HG02973 (cell line): ENCODE measurements around the gene TMEM132E.
"Not testable (repeated sequence)": the region's sequence is repeated elsewhere in the genome, so short reads cannot be mapped to it uniquely, and the experiment has no call there.

ENCODE experiments used
- ATAC-seq: cut with Tn5 transposase; IDR thresholded peaks from one replicate; pipeline ENCODE4 v1.9.1; 2021; ENCODE audit warnings: moderate library complexity; ENCODE audit not compliant: unreplicated experiment

The TMEM132E gene, protein sequence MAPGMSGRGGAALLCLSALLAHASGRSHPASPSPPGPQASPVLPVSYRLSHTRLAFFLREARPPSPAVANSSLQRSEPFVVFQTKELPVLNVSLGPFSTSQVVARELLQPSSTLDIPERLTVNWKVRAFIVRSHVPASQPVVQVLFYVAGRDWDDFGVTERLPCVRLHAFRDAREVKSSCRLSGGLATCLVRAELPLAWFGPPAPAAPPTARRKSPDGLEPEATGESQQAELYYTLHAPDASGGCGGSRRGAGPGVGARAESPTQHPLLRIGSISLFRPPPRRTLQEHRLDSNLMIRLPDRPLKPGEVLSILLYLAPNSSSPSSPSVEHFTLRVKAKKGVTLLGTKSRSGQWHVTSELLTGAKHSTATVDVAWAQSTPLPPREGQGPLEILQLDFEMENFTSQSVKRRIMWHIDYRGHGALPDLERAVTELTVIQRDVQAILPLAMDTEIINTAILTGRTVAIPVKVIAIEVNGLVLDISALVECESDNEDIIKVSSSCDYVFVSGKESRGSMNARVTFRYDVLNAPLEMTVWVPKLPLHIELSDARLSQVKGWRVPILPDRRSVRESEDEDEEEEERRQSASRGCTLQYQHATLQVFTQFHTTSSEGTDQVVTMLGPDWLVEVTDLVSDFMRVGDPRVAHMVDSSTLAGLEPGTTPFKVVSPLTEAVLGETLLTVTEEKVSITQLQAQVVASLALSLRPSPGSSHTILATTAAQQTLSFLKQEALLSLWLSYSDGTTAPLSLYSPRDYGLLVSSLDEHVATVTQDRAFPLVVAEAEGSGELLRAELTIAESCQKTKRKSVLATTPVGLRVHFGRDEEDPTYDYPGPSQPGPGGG (N-terminal part only)

DNA sequence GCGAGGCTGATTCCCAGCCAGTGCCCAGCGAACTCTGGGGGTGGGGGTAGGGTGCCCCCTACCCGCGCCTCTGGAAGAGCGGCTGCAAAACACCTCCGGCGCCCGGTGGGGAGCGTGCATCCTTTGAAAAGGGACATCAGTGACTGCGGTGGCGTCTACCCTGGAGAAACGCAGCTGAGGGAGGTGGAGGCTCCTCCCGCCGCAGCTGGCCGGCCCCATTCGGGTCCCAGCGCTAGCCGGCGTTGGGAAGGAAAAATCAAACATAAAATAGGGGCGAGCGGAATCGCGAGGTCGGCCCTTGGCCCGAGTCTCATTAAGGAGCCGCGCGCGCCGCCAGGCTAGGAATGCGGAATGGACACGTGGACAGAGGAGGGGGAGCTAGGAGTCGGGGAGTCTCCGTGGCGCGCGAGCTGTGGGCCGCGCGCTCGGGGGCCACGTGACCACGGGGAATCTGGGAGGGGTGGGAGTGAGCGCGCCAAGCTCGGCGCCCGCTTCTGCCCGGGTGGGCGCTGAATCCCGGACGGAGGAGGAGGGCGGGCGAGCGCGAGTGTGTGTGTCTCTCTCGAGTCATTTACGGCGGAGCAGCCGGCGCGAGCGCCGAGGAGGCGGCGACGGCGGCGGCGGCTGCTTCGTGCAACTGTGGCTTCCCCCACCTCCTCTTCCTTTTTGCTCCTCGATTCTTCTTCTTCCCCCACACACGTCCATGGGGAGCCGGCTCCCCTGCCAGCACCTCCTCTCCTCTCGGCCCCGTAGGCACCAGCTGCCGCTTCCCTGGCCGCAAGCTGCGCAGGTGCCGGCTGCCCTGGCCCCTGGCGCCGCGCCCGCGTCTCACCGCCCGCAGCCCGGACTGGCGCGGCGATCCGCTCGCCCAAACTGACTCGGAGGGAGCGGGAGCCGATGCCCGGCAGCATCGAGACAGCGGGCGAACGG, at the start of gene TMEM132E:
TMEM132E (plus strand) TSS at position 566 of the 930 bp plus-strand sequence. CDS start 1,495 bp downstream, outside the sequence.
- ATAC-seq: no peak

DNA sequence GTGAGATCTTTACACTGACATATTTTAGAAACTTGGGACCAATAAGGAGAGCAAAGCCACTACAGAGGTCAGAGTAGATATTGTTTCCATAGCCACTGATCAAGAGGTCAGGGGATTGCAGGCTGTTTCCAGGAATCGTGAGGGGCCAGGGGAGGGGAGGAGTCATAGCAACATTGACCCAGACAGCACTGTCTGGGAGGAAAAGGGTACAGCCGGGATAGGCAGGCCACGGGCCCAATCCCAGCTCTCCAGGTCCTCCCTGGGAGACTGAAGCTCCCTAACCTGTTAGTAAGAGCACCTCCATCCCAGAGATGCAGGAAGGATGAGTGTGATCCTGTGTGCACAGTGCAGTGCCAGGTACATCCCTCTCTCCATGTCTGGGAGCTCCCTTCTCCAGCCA, 48.5 kb upstream of the TMEM132E start:
- ATAC-seq: no peak

DNA sequence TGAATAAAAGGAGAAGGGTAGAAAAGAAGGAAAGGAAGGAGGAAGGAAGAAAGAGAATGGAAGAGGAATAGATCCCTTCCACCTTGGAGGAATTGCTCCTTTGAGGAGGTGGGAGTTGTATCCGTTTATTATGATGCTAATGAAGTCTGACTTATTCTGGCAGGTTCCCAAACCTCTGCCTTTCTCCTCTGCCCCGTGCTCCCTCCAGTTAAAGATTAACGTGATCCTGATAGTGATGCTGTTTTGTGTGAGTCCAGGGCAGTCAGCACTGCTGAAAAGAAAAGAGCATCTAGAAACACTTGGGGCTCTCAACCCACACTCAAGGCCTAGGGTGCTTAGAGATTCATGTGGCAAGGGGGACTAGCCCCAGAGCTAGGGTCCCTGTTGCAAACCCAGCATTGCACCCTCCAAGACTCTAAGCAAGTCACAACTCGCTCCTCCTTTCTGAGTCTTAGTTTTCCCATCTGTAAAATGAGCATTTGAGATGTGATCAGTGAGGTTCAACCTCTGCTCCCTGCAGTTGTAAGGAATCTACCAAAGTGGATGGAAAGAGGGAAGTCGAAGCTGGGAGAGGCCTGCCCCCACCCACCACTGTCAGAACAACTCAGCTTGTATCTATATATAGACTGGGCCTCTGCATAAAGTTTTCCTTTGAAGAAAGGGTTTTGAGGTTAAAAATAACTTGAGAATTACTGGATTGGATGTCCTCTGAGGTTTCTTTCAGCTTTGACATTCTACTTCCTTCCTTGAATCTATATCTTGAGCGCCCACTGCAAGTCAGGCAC, 46.9 kb upstream of the TMEM132E start:
- ATAC-seq: no peak

DNA sequence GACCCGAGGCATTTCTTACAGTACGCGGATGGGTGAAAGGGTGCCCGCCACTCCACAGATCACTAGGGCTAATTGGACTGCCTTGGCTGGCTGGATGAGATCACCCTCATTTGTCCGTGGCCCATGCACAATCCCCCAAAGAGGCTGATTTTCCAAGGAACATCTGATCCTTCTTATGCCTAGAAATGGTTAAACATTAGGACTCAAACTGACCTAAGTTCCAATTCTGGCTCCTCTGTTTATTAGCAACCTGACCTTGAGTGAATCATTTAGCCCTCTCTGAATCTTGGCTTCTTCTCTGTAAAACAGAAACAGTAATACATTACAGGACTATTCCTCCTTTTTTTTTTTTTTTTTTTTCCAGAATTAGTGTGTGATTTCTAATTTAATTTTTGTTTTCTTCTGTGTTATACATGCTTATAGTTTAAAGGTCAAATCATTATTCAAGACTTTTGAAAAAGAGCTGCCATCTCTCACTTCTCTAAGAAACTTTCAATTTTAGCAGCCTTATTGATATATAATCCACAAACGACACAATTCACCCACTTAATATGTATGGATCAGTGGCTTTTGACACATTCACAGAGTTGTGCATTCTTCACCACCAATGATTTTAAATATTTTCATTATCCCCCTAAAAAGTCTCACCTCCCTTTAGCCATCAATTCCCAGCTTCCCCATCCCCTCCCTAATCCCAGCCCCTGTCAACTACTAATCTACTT, 45.4 kb upstream of the TMEM132E start:
- no peak for ATAC-seq

DNA sequence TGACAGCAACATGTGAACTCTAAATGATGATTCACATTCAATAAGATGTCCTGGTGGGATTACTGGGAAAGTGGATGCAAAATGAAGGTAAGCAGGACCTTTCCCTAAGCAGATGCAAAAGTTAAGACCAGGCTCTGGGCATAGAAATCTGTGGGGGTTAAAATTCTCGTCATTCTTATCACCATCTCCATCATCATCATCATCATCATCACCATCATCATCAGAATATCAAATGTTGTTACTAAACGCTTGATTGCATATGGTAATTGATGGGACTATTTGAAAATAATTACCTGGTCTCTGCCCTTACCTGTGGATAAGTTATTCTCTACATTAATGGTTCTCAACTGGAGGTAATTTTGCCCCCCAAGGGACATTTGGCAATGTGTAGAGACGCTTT, 41.9 kb upstream of the TMEM132E start:
- no peak for ATAC-seq

DNA sequence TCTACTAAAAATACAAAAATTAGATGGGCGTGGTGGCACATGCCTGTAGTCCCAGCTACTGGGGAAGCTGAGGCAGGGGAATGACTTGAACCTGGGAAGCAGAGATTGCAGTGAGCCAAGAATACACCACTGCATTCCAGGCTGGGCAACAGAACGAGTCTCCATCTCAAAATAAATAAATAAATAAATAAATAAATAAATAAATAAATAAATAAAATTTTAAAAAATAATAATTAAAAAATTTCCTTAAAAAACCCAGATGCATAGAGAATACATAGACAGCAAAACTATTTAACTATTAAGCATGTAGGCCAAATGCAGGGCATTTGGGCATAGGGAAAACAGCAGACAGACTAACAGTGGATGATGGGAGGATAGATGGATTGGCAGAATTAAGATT, 40.8 kb upstream of the TMEM132E start:
- not testable (repeated sequence) for ATAC-seq

DNA sequence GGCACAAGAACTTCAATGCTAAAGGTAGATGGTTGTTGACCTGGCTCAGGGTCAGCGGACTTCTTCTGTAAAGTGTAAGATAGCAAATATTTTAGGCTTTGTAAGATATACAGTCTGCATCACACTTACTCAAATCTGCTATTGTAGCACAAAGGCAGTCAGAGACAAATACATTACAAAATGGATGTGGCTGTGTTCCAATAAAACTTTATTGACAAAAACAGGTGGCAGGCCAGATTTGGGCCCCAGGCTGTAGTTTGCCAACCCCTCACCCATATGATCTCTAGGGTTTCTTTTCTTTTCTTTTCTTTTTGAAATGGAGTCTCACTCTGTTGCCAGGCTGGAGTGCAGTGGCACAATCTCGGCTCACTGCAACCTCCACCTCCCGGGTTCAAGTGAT, 39.5 kb upstream of the TMEM132E start:
- ATAC-seq: no peak

DNA sequence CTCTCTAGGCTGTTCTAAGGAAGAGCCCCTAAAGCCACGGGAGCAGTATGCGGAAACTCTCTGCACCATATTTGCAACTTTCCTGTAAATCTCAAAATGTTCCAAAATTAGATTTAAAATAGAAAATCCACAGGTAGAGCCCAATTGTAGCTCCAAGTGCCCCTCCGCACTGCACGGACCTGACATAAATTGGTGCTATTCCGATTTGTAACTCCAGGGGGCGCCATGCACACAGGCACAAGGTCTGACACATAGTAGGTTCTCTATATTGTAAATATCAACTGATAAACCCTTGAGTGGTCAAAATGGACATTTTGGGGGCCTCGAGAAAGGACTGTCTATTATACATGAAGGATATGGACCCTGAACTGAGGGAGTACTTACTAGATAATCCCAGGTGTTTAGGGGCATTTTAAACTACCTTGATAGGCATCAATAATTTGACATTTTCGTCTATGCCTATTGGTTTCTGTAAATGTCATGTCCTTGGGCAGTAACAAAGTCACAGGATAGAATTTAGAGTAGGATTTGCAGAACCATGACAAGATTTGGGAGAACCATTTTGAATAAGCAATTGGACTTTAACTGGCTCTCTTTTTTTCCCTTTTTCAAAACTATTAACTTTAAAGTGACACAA, 36.6 kb upstream of the TMEM132E start:
- ATAC-seq: no peak

DNA sequence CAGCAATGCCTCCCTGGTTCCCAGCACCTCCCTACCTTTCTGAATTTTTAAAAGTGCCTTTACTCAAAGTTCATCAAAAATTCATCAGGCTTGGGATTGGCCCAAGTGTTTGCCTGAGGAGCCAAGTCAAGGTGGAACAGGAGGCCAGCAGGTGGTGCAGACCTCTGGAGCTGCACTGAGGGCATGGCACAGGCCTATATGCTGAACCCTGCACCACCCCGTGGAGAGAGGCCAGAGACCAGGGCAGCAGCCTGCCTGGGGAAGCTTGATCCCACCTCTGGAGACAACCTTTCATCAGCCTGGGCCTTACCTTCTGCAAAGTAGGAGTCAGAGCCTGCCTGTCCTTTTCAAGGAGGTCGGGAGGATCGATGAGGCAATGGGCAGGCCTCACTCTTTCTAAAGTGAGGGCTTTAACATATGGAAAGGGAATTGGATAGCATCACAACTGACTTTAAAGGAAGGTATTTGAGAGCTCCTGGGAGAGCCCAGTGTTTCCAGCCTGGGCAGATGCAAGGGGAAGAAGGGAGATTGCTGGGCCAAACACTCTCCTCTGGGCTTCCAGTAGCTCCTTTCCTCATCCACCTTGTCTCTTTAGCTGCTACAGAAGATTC, 31.8 kb upstream of the TMEM132E start:
- ATAC-seq: no peak

DNA sequence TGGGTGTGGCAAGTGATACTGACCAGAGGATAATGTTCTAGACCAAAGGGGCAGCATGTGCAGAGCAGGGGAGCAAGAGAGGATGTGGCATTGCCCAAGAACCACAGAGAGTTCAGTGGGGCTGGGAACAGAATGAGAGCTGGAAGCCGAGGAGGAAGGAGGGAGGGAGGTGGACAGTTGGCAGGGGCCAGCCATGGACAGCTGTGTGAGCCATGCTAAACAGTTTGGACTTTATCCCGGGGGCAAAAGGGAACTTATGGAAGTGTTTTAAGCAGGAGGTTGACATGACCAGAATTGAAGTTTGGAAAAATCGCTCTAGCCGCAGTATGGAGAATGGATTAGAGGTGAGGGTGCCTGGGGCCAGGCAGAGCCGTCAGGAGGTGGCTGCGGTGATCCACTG, 29.4 kb upstream of the TMEM132E start:
- ATAC-seq: no peak

DNA sequence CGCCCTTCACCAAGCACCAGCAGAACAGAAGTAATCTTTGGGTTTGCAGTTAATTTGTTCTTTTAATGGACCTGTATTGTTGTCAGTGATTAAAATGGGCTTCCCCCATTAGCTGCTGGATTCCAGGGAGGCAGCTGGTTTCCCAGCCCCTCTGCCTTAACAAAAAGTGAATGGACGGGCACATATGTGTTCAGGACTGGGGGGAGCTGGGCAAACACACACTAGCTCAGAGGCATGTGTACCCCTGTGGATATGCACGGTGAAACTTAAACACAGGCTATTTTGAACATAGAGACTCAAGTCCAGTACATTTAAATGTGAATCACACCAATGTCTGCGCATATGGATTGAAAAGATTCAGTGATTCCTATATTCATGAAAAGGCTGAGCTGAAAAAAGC, 25.5 kb upstream of the TMEM132E start:
- ATAC-seq: no peak

DNA sequence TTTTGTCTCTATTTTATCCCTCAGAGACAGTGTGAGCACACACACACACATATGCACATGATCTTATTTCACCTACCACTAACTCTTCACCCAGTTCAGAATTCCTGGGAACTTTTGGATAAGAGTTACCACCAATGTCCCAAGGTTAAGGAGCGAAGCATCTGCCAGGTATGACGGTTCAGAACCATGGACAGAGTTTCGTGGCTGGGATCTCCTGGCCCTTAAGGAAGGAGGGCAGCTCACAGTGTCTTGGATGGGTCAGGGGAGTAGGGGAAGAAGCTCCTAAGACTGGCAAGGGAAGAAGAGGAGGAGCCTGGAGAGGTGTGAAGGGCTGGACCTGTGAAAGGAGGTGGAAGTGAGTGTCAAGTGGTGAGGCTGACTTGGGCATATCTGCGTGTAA, 23.0 kb upstream of the TMEM132E start:
- no peak for ATAC-seq

DNA sequence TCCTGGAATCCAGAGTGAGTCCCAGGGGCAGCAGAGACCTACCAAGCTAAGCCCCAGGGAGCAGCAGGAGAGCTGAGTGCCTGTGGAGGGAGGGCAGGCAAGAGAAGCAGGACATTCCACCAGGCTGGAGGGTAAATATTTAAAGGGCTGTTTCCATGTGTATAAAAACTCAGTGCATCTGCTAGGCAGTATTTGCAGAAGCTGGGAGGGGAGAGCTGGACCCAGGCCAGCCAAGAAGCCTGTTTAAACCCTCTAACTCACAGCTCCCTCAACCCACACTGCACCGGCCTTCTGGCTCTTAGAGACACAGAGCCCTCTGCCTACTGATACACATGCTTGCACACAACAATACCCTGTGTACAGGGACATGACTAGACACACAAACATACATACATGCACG, 22.5 kb upstream of the TMEM132E start:
- no peak for ATAC-seq

DNA sequence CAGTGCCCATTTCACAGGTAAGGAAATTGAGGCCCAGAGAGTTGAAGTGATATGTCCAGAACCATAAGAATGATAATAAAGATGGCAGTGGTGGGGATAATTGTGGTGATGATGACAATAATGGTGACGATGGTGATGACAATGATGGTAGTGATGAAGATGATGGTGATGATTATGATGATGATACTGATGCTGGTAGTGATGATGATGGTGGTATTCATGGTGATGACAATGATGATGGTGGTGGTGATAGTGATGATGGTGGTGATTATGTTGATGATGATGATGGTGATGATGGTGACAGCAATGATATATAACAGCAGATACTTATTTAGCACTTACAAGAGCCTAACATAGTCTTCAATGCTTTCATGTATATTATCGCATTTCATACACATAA, 18.1 kb upstream of the TMEM132E start:
- ATAC-seq: no peak

DNA sequence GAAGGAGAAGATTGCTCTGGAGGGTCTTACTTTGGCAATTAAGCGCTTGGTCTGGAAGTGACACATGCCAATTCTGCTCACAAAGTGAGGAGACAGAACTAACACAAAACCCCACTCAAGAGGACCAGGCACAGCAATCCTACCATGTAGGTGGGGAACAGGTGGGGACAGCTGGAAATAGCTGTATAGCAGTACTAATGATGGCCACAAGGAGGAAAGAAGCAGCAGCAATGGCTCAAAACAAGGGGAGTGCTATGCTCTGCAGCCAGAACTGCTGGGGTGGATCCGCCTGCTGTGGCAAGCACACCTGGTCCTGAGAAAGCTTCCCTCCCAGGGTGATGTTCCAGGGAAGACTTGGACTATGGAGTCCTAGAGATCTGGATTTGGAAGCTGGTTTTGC, 17.0 kb upstream of the TMEM132E start:
- ATAC-seq: no peak

DNA sequence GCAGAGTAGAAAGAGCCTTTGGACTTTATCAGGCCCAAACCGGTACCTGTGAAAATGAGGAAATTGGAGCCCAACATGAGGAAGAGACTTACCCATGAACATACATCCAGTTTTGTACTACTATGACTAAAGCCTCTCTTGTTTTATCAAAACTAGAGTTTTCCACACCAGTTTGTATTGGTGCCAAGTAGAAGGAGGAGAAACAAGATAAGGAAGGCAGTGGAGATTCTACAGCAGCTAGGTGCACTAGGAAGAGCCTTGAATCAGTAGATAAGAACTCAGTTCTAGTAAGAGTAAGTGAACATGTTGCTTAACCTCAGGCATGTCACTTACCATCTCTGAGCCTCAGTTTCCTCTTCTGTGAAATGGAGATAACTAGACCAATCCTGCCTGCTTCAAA, 13.7 kb upstream of the TMEM132E start:
- no peak for ATAC-seq

DNA sequence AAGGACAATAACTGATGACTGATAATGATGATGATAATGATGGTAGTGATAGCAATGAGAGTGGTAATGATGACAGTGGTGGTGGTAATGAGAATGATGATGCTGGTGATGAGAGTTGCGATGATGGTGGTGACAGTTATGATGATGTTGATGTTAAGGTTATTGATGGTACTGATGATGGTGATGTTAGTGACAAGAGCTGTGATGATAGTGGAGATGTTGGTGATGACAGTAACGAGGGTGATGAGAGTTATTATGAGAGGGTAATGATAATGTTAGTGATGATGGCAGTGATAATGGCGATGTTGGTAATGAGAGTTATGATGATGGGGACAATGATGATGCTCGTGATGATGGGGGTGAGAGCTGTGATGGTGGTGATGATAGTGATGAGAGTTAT, 13.2 kb upstream of the TMEM132E start:
- no peak for ATAC-seq

DNA sequence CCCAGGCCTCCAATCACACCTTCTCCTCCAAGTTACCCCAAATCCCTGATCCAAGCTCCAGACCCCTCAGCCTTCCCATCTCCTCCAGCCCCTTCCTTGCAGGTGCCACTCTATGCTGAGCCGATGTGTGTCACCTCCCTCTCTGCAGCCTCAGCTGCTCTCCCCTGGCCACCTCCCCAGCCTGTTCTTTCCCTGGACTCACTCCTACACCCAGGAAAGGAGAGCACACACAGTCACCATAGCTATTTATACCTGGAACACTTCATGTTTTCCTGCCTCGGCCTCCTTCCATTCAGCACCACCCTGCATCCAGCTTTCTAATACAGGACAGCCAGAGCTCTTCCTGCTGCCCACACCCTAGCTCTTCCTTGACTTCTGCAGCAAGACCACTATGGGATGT, 12.5 kb upstream of the TMEM132E start:
- no peak for ATAC-seq
